ENCODE data around the gene ASIC4.

Gene ASIC4

DNA sequence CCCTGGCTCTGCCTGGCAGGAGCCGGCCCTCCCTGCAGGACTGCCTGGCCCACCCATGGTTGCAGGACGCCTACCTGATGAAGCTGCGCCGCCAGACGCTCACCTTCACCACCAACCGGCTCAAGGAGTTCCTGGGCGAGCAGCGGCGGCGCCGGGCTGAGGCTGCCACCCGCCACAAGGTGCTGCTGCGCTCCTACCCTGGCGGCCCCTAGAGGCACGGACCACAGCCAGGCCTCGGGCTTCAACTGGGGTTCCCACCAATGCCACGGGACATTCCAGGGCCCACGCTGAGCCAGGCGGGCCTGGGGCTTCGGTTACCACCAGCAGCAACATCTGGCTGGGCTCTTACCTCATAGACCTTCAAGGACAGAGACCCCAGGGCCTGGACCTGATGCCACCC is 21.7 kb upstream of the ASIC4 start:
- no peak overlapping the region for H3K4me3 ChIP-seq (ENCODE audit: low read length)
- H3K4me1 ChIP-seq (ENCODE audit: control insufficient read depth, low read depth, low read length): peaks cover 3% of the 10 kb centered on the region
- no peak overlapping the region for H3K27ac ChIP-seq (ENCODE audit: low read length)
- peaks cover 24% of the 10 kb centered on the region for H3K27me3 ChIP-seq (ENCODE audit: control insufficient read depth, insufficient read depth, low read length)
- H3K9ac ChIP-seq (ENCODE audit: low read length): no peak overlapping the region
- no peaks in the 10 kb centered on the region for H3K36me3 ChIP-seq (ENCODE audit: control insufficient read depth, low read depth, low read length)
- H3K9me3 ChIP-seq (ENCODE audit: control insufficient read depth, low read depth, low read length): no peaks in the 10 kb centered on the region

DNA sequence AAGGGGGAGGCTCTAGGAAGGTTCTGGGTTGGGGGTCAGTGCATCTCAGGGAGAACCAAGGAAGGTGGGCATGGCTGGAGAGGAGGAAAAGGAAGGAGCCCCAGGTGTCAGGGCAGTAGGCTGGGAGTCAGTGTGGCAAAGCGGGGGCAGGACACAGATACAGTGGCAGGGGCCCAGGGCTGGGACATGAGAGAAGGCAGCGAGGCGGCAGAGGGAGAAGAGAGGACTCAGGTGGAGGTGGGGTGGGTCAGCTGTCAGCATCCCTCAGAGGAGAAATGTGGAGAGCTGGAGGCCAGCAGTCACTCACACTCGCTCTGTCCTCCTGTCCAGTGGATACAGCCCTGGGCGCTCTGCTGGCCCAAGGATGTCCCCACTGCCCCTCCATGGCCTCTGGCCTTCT is 21.2 kb upstream of the ASIC4 start:
- Histone ChIP-seq H3K27ac (ENCODE audit: low read length) (no peak overlapping the region), H3K4me1 (ENCODE audit: control insufficient read depth, low read depth, low read length) (peaks cover 3% of the 10 kb centered on the region), H3K27me3 (ENCODE audit: control insufficient read depth, insufficient read depth, low read length) (peaks cover 22% of the 10 kb centered on the region), H3K9me3 (ENCODE audit: control insufficient read depth, low read depth, low read length) (no peaks in the 10 kb centered on the region), H3K36me3 (ENCODE audit: control insufficient read depth, low read depth, low read length) (no peaks in the 10 kb centered on the region), H3K4me3 (ENCODE audit: low read length) (no peak overlapping the region), H3K9ac (ENCODE audit: low read length) (no peak overlapping the region)

DNA sequence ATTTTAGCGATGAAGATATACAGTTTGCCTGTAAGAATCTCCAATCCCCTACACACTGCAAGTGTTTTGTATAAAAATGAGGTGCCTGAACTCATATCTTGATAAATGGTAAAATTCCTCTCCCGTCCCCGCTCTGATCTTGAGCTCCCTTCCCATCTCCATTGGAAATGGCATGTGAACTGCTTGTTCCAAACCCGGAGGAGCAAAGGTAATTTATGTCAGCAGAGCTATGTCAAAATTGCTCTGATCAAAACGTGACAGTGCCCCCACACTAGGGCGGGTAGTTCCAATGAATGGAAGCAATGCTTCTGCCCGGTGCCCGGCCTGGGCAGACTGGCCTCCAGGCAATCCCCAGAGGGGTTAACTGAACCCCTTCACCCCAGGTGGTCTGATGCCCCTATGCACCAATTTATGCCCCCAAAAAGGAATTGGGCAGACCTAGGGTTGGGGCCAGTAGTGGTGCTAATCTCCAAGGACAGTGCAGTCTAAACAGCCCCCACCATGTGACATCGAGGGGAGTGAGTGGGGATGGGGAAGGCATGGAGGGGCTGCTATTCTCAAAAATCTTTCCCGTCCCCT is 19.2 kb upstream of the ASIC4 start:
- Histone ChIP-seq H3K9me3 (ENCODE audit: control insufficient read depth, low read depth, low read length) (no peaks in the 10 kb centered on the region), H3K27me3 (ENCODE audit: control insufficient read depth, insufficient read depth, low read length) (peaks cover 22% of the 10 kb centered on the region), H3K4me3 (ENCODE audit: low read length) (no peak overlapping the region), H3K27ac (ENCODE audit: low read length) (no peak overlapping the region), H3K9ac (ENCODE audit: low read length) (no peak overlapping the region), H3K4me1 (ENCODE audit: control insufficient read depth, low read depth, low read length) (peaks cover 13% of the 10 kb centered on the region), H3K36me3 (ENCODE audit: control insufficient read depth, low read depth, low read length) (no peaks in the 10 kb centered on the region)

DNA sequence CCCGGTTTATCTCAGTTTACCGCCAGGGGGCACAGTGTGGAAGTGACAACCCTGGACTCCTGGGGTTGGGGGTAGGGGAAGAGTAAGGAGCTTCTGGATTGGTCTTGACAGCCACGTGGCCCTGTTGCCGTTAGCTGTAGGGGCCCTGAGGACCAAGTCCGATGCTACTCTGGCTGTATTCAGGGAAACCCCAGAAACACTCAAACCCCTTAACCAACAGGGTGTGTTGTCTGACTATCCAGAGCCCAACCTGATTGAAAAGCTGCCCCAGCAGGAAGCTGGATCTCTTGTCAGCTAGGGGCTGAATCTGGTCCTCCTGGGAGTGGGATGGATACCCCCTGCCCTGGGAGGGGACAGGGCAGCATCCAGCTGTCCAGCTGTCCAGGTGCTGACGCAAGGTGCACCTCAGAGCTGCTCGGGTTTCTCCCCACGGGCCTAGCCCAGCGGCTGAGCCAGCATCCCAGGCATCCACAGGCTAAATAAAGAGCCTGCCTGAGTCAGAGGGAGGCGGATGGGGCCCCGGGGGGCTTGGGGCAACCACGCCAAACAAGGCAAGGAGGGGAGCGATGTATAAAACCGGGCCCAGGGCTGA is 18.7 kb upstream of the ASIC4 start:
- H3K4me3 ChIP-seq (ENCODE audit: low read length): no peak overlapping the region
- H3K9ac ChIP-seq (ENCODE audit: low read length): no peak overlapping the region
- peaks cover 22% of the 10 kb centered on the region for H3K27me3 ChIP-seq (ENCODE audit: control insufficient read depth, insufficient read depth, low read length)
- peaks cover 17% of the 10 kb centered on the region for H3K4me1 ChIP-seq (ENCODE audit: control insufficient read depth, low read depth, low read length)
- no peaks in the 10 kb centered on the region for H3K36me3 ChIP-seq (ENCODE audit: control insufficient read depth, low read depth, low read length)
- H3K27ac ChIP-seq (ENCODE audit: low read length): no peak overlapping the region
- H3K9me3 ChIP-seq (ENCODE audit: control insufficient read depth, low read depth, low read length): no peaks in the 10 kb centered on the region

DNA sequence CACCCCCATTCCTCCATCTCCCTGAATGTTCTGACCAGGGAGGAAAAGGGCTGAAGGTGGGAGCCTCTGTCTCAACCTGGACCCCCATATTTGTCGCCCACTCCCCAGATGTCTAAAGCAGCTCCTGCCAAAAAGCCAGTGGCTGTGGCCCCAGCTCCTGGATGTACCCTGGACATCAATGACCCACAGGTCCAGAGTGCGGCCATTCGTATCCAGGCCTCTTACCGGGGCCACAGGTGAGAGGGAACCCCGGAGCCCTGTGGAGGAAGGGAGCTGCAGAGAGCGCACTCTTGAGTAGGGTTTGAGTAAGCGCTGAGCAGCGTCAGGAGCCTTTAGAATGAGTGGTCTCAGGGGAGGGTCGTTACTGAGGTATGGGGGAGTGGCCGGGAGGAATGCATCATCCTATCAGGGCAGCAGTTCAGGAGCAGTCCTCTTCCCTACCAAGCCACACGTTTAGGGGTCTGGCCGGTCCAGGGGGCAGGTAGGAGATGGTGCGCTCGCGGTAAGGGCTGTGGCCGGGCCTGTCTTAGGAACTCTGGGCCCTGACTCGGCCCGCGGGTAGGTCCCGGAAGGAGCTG is 17.9 kb upstream of the ASIC4 start:
- peaks cover 22% of the 10 kb centered on the region for H3K27me3 ChIP-seq (ENCODE audit: control insufficient read depth, insufficient read depth, low read length)
- no peaks in the 10 kb centered on the region for H3K9me3 ChIP-seq (ENCODE audit: control insufficient read depth, low read depth, low read length)
- H3K27ac ChIP-seq (ENCODE audit: low read length): no peak overlapping the region
- H3K4me1 ChIP-seq (ENCODE audit: control insufficient read depth, low read depth, low read length): peaks cover 17% of the 10 kb centered on the region
- no peaks in the 10 kb centered on the region for H3K36me3 ChIP-seq (ENCODE audit: control insufficient read depth, low read depth, low read length)
- H3K9ac ChIP-seq (ENCODE audit: low read length): no peak overlapping the region
- no peak overlapping the region for H3K4me3 ChIP-seq (ENCODE audit: low read length)

DNA sequence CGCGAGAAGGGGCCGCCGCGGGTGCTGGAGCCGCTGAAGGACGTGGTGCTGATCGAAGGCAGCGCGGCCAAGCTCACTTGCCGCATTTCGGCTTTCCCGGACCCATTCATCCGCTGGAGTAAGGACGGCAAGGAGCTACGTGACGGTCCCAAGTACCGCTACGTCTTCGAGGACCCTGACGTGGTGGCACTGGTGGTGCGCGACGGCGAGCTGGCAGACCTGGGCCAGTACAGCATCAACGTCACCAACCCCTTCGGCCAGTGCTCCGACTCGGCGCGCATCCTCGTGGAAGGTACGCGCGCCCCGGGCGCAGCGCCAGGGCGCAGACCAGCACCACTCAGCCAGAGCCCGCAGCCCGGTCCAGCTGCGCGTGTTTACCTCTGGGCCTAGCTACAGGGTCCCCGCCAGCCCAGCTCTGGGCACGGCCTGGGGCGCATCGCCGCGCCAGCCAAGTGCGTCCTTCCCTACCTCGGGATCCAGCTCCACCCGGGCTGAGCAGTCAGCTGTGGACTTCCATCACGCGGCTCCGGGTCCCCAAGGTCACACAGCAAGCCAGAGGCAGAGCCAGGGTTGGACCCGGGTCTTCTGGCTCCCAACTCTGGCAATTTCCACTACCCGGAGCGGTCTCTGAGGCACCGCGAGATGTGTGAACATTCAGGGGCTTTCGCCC is 17.3 kb upstream of the ASIC4 start:
- Histone ChIP-seq H3K27me3 (ENCODE audit: control insufficient read depth, insufficient read depth, low read length) (peaks cover 22% of the 10 kb centered on the region), H3K36me3 (ENCODE audit: control insufficient read depth, low read depth, low read length) (no peaks in the 10 kb centered on the region), H3K9me3 (ENCODE audit: control insufficient read depth, low read depth, low read length) (no peaks in the 10 kb centered on the region), H3K4me1 (ENCODE audit: control insufficient read depth, low read depth, low read length) (peaks cover 17% of the 10 kb centered on the region), H3K9ac (ENCODE audit: low read length) (no peak overlapping the region), H3K27ac (ENCODE audit: low read length) (no peak overlapping the region), H3K4me3 (ENCODE audit: low read length) (peak overlapping the region; percentile 75)

DNA sequence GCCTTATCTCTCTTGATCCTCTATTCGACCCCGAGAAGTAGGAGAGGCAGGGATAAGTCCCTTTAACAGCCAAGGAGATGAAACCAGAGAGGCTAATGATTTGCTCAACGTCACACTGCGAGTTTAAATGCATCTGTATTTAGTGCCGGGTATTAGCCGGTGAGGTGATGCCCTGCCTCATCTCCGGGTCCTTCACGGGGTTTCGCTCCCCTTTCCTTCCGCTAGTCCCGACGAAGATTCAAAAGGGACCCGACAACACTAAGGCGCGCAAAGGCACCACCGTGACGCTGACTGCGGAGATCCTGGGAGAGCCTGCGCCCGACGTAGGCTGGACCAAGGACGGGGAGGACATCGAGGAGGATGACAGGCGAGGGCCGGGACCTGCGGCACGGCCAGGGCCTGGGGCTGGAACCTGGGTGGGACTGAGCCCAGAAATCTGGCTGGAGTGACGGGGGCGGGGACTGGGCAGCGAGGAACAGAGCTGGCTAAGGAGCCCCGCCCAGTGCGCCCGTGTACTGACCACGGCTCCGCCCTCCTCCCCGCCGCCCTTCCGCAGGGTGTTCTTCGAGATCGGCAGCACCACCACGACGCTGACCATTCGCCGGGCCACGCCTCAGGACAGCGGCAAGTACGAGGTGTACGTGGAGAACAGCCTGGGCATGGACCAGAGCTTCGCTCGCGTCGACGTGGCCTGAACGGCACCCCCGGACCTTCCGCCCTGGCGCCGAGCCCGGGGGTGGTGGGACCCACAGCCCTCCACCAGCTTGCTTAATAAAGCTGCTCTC is 16.6 kb upstream of the ASIC4 start:
- Histone ChIP-seq H3K27me3 (ENCODE audit: control insufficient read depth, insufficient read depth, low read length) (peaks cover 22% of the 10 kb centered on the region), H3K4me3 (ENCODE audit: low read length) (peak overlapping the region; percentile 75), H3K9me3 (ENCODE audit: control insufficient read depth, low read depth, low read length) (no peaks in the 10 kb centered on the region), H3K36me3 (ENCODE audit: control insufficient read depth, low read depth, low read length) (no peaks in the 10 kb centered on the region), H3K4me1 (ENCODE audit: control insufficient read depth, low read depth, low read length) (peaks cover 17% of the 10 kb centered on the region), H3K9ac (ENCODE audit: low read length) (no peak overlapping the region), H3K27ac (ENCODE audit: low read length) (no peak overlapping the region)

DNA sequence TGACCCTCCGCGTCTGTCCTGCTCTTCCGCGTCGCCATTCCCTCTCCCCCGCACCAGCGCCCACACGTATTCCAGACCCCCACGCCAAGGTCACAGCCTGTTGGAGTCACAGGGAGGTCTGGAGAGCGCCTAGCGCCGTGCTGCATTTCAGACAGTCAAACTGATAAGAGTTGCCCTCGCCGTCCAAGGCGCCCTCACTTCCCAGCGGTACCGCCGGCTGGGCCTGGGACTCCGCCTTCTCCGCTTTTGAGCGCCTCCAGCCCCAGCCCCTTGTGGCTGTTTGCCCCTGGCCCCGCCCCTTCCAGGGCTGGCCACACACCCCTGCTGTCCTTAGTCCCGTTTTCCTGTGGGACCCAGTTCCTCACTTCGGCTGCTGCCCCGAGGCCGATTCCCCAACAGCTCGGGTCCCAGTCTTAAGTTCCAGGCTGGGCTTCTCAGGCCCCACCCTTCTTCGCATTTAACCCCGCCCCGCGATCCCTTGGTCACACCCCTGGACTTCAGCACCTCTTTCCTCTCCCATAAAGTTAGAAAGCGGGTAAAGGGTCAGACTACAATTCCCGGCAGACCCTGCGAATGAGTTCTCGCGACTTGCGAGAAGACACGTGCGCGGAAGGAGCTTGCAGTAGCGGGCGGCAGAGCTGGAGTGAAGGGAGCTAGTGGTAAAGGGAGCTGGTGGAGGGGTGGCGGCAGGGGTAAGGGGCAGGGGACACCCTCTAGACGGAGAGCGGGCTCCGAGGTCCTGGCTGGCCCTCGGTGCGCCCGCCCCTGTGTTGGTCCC is 15.8 kb upstream of the ASIC4 start, which contains the start of gene GMPPA:
Gene GMPPA, plus strand, starts transcription at position 612 of the 778 bp plus-strand sequence. CDS start 1,085 bp downstream, outside the sequence.
- Histone ChIP-seq H3K4me1 (ENCODE audit: control insufficient read depth, low read depth, low read length) (peaks cover 17% of the 10 kb centered on the region), H3K27me3 (ENCODE audit: control insufficient read depth, insufficient read depth, low read length) (peaks cover 22% of the 10 kb centered on the region), H3K9me3 (ENCODE audit: control insufficient read depth, low read depth, low read length) (no peaks in the 10 kb centered on the region), H3K27ac (ENCODE audit: low read length) (no peak within 1 kb of the TSS), H3K4me3 (ENCODE audit: low read length) (peak within 1 kb of the TSS; percentile 75), H3K36me3 (ENCODE audit: control insufficient read depth, low read depth, low read length) (no peaks in the 10 kb centered on the region), H3K9ac (ENCODE audit: low read length) (peak within 1 kb of the TSS; percentile 68)

DNA sequence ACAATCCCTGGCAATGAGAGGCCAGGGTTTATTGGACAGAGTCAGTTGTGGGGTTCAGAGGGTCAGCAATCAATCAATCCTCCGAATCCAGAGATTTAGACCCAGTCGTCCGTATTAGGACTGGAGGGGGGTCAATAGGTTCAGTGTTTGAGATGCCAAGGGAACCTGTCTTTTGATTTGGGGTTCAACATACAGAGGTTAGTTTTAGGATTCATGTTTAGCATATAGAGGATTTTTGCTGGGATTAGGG is 15.3 kb upstream of the ASIC4 start:
- Histone ChIP-seq H3K9ac (ENCODE audit: low read length) (peak overlapping the region; percentile 68), H3K4me1 (ENCODE audit: control insufficient read depth, low read depth, low read length) (peaks cover 17% of the 10 kb centered on the region), H3K27ac (ENCODE audit: low read length) (no peak overlapping the region), H3K36me3 (ENCODE audit: control insufficient read depth, low read depth, low read length) (no peaks in the 10 kb centered on the region), H3K4me3 (ENCODE audit: low read length) (peak overlapping the region; percentile 75), H3K9me3 (ENCODE audit: control insufficient read depth, low read depth, low read length) (no peaks in the 10 kb centered on the region), H3K27me3 (ENCODE audit: control insufficient read depth, insufficient read depth, low read length) (peaks cover 22% of the 10 kb centered on the region)

DNA sequence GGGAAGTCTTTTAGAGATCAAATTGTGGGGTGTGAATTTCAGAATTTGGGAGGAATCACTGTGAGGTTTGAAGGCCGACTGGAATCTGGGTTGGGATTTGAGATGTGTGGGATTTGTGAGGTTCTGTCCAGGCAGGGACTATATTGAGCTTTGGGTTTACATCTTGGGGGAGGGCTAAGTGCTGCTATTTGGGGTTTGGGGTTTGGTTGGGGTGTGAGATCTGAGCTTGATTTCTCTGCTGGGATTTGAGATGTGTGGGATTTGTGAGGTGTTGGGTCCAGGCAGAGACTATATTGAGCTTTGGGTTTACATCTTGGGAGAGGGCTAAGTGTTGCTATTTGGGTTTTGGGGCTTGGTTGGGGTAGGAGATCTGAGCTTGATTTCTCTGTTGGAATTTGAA is 14.7 kb upstream of the ASIC4 start:
- H3K4me3 ChIP-seq (ENCODE audit: low read length): peak overlapping the region; percentile 75
- H3K9me3 ChIP-seq (ENCODE audit: control insufficient read depth, low read depth, low read length): no peaks in the 10 kb centered on the region
- H3K9ac ChIP-seq (ENCODE audit: low read length): peak overlapping the region; percentile 68
- H3K27me3 ChIP-seq (ENCODE audit: control insufficient read depth, insufficient read depth, low read length): peaks cover 22% of the 10 kb centered on the region
- H3K36me3 ChIP-seq (ENCODE audit: control insufficient read depth, low read depth, low read length): no peaks in the 10 kb centered on the region
- peaks cover 17% of the 10 kb centered on the region for H3K4me1 ChIP-seq (ENCODE audit: control insufficient read depth, low read depth, low read length)
- no peak overlapping the region for H3K27ac ChIP-seq (ENCODE audit: low read length)

DNA sequence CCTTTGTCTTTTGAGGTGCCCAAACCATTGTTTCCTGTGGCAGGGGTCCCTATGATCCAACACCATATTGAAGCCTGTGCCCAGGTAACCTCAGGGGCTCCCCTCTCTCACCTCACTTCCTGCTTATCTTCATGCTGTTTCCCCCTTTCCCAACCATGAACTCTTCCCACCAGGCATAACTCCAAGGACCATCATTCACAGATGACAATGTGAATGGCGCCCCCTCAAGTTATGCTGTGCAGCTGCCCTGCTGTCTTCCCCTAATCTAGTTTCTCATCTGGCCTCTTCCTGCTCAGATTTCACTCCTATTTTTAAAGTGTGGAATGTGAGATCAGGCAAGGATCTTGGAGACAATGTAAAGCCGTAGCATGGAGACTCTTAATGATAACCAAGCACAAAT is 14.1 kb upstream of the ASIC4 start:
- Histone ChIP-seq H3K27ac (ENCODE audit: low read length) (no peak overlapping the region), H3K4me3 (ENCODE audit: low read length) (no peak overlapping the region), H3K9me3 (ENCODE audit: control insufficient read depth, low read depth, low read length) (no peaks in the 10 kb centered on the region), H3K4me1 (ENCODE audit: control insufficient read depth, low read depth, low read length) (peaks cover 17% of the 10 kb centered on the region), H3K9ac (ENCODE audit: low read length) (no peak overlapping the region), H3K36me3 (ENCODE audit: control insufficient read depth, low read depth, low read length) (no peaks in the 10 kb centered on the region), H3K27me3 (ENCODE audit: control insufficient read depth, insufficient read depth, low read length) (peaks cover 22% of the 10 kb centered on the region)

Measured in iPS-18a (cell line).